ENCODE data around the gene MAGED1. TPM values are rescaled to one million over a fixed set of nuclear protein-coding genes. Genes with fewer than 3 reads are reported as not detected.

Gene MAGED1
- total and polyA plus RNA-seq, 2 of the 8 experiments (the other 6 are each of a cell fraction or from before 2014, with no cell fraction given): 91.0 to 91.1 TPM

DNA sequence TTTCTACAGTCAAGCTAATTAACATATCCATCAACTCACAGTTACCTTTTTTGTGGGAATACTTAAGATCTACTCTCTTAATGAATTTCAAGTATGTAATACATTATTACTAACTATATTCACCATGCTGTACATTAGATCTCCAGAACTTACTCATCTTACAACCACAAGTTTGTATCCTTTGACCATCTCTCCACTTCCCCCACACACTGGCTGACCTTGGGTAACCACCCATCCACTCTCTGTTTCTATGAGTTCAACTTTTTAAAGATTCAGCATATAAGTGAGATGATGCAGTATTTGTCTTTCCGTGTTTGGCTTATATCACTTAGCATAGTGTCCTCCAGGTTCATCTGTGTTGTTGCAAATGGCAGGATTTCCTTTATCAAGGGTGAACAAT is 30.5 kb upstream of the MAGED1 start:
- Histone ChIP-seq H3K79me1 (ENCODE audit: low read depth, low read length) (no peaks in the 10 kb centered on the region), H3K14ac (ENCODE audit: insufficient read length) (no peak overlapping the region), H3K79me2 (ENCODE audit: control insufficient read depth in 1 of 2, insufficient read depth in 2 of 2, low read length in 2 of 2) (peaks cover 0 to 84% of the 10 kb centered on the region in 2 experiments; a peak in 2 of 4 replicates), H3K56ac (replicated peaks; ENCODE audit: insufficient read length, low read depth, low read length) (no peak overlapping the region), H3K4me3 (ENCODE audit: extremely low read depth in 1 of 4, insufficient read depth in 2 of 4, low read depth in 3 of 4, low read length in 4 of 4) (no peak overlapping the region), H4K5ac (ENCODE audit: insufficient read length, low read depth, low read length) (no peak overlapping the region), H2BK12ac (ENCODE audit: low read depth, low read length) (no peak overlapping the region), H2AFZ (ENCODE audit: low read length) (no peak overlapping the region), H3K27me3 (replicated peaks in 1 of 4; ENCODE audit: control insufficient read depth in 3 of 4, extremely low read depth in 1 of 4, insufficient read depth in 3 of 4, low read length in 3 of 4) (no peaks in the 10 kb centered on the region), H4K20me1 (replicated peaks in 1 of 2; ENCODE audit: control insufficient read depth in 1 of 2, insufficient read depth in 2 of 2, low read length in 2 of 2) (no peaks in the 10 kb centered on the region), H3K23me2 (ENCODE audit: low read depth, low read length) (no peaks in the 10 kb centered on the region), H3K4ac (replicated peaks; ENCODE audit: insufficient read length, low read depth, low read length) (no peak overlapping the region), H3K4me1 (replicated peaks in 1 of 4; ENCODE audit: control insufficient read depth in 3 of 4, insufficient read depth in 4 of 4, low read length in 3 of 4) (no peaks in the 10 kb centered on the region; a peak in 1 of 7 replicates), H2BK120ac (replicated peaks; ENCODE audit: low read depth, low read length) (no peak overlapping the region), H2BK15ac (ENCODE audit: low read length) (no peak overlapping the region), H3K36me3 (ENCODE audit: control insufficient read depth in 2 of 4, insufficient read depth in 4 of 4, low read length in 3 of 4) (peaks cover 0 to 3% (median 0%) of the 10 kb centered on the region in 4 experiments; a peak in 1 of 8 replicates), H2BK20ac (ENCODE audit: low read length) (no peak overlapping the region), H3K23ac (ENCODE audit: insufficient read length) (no peak overlapping the region), H4K8ac (ENCODE audit: extremely low read depth, insufficient read depth, low read length) (no peak overlapping the region), H2BK5ac (ENCODE audit: low read depth, low read length) (no peak overlapping the region), H3K9ac (replicated peaks in 1 of 4; ENCODE audit: extremely low read depth in 1 of 4, low read depth in 3 of 4, low read length in 3 of 4) (no peak overlapping the region), H3K18ac (ENCODE audit: extremely low read depth, low read length) (no peak overlapping the region), H4K91ac (replicated peaks; ENCODE audit: insufficient read length, low read length) (no peak overlapping the region), H3K9me3 (ENCODE audit: insufficient read depth in 2 of 2, low read depth in 1 of 2, low read length in 1 of 2) (no peaks in the 10 kb centered on the region), H3K4me2 (ENCODE audit: insufficient read depth in 1 of 2, low read depth in 2 of 2, low read length in 2 of 2) (no peak overlapping the region), H3K27ac (ENCODE audit: low read depth, low read length) (no peak overlapping the region), H2AK5ac (ENCODE audit: low read depth, low read length) (no peak overlapping the region)
- ChIA-PET POLR2A (ENCODE audit: partially characterized antibody) (no interaction called here), CTCF (ENCODE audit: partially characterized antibody) (interaction anchor here (0.6 to 3.9 kb wide), 2 partner anchors 221 to 248 kb away, joined by 3 to 21 read pairs; no protein-coding TSS in a partner anchor)
- FAIRE-seq (no peak), DNase-seq (ENCODE audit: low read depth in 1 of 2, low spot score in 2 of 2) (no peak)
- 91% methylated on average over 1 of the region's 1 CpG; no CpG with 5 or more reads in 1 of the 2 experiments for WGBS, 2 experiments (ENCODE audit: extremely low coverage in 1 of 2, insufficient coverage in 1 of 2, insufficient read length in 1 of 2, insufficient replicate concordance in 2 of 2, low coverage in 1 of 2, low lambda C conversion rate in 2 of 2, missing lambda C conversion rate in 1 of 2)
- TF ChIP-seq JUN (IDR thresholded peaks at IDR 0.05; ENCODE audit: low read depth, low read length) (no peak), CBX5 (IDR thresholded peaks at IDR 0.05; ENCODE audit: low read depth, low read length) (no peak), NRF1 (IDR thresholded peaks at IDR 0.05; ENCODE audit: low read depth, low read length) (no peak), CHD1 (IDR thresholded peaks at IDR 0.05; ENCODE audit: low read depth, low read length) (no peak), KDM1A (IDR thresholded peaks at IDR 0.05; ENCODE audit: borderline replicate concordance, low read length) (no peak), SP2 (IDR thresholded peaks at IDR 0.05; ENCODE audit: low read length) (no peak), CREB1 (IDR thresholded peaks at IDR 0.05) (no peak), SP4 (IDR thresholded peaks at IDR 0.05; ENCODE audit: low read length) (no peak), EGR1 (IDR thresholded peaks at IDR 0.05; ENCODE audit: borderline replicate concordance, low read depth, low read length) (no peak), SRF (IDR thresholded peaks at IDR 0.05; ENCODE audit: low read depth, low read length) (no peak), EZH2 (IDR thresholded peaks at IDR 0.05; ENCODE audit: low read depth, low read length, severe bottlenecking) (no peak), CHD2 (IDR thresholded peaks at IDR 0.05; ENCODE audit: low read length) (no peak), FOSL1 (IDR thresholded peaks at IDR 0.05; ENCODE audit: insufficient read depth, low read depth, low read length) (no peak), CTBP2 (IDR thresholded peaks at IDR 0.05; ENCODE audit: borderline replicate concordance, insufficient read depth, insufficient read length, low read length) (no peak), RAD21 (IDR thresholded peaks at IDR 0.05 in 1 of 2, conservative IDR thresholded peaks at IDR 0.05 in 1 of 2; ENCODE audit: low read depth in 2 of 2, low read length in 2 of 2) (no peak)

Measured in H1 (cell line).